Fibroblast of villous mesenchyme (primary cell): ENCODE data around the gene WBP1L. TPM values are rescaled to one million over a fixed set of nuclear protein-coding genes. Genes with fewer than 3 reads are reported as not detected.
"Not testable (repeated sequence)": the region's sequence is repeated elsewhere in the genome, so short reads cannot be mapped to it uniquely, and the experiment has no call there.

Experiments used
- DNase-seq: peaks from one replicate; pipeline ENCODE4 v3.0.0-alpha.2; 2010; ENCODE audit warnings: low read depth
- H3K4me3 ChIP-seq: 2 replicates; pipeline ENCODE4 v1.5.1; 2011; ENCODE audit warnings: low read depth, mild to moderate bottlenecking, low read length
- CTCF ChIP-seq: IDR thresholded peaks from 2 replicates; pipeline ENCODE4 v1.5.1; 2012; ENCODE audit warnings: low read depth, mild to moderate bottlenecking, low read length; ENCODE audit not compliant: insufficient read depth
- total RNA-seq: library from RNA; depleted of rRNA; stranded (reverse); fragments of >200 nt; gene quantifications from 2 replicates; pipeline ENCODE4 v1.2.3, GENCODE V29; 2012

WBP1L gene
- 34.8 and 40.6 TPM in 2 replicates for total RNA-seq

DNA sequence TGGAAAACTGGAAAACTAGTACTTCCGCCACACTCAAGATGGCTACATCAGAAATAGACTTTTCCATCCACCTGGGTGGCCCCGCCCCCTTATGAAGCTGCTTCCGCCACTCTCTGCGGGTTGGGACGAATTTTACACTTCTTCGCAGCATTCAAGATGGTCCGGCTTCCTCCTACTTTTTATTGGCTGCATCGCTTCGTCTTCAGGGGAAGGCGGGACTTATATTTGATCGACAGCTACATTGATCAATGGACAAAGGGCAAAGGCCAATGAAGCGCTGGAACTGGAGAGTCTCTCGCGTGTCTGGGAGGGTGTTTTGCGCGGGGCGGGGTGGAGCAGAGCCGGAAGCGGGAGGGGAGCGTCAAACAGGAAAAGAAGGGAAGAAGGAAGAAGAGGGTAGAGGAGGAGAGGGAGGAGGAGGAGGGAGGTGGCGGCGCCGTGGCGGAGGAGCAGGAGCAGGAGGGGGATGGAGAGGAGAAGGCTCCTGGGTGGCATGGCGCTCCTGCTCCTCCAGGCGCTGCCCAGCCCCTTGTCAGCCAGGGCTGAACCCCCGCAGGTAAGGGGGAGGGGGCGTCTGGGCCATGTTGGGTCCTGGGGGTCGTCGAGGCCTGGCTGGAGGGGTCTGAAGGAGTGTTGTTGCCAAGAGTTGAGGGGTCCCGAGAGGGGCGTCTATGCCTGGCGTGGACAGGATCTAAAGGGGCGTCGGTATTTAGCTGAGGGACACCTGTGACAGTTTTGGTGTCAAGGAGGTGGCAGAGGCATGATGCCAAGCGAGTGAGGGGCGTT lies at the start of gene WBP1L:
TSS of gene WBP1L (plus strand) at position 361 of the 786 bp plus-strand sequence. CDS start at position 467, 106 bp downstream.
- peak; percentile 100 for DNase-seq
- no peak for TF ChIP-seq CTCF
- H3K4me3 ChIP-seq, result peak within 1 kb of the TSS; percentile 99

DNA sequence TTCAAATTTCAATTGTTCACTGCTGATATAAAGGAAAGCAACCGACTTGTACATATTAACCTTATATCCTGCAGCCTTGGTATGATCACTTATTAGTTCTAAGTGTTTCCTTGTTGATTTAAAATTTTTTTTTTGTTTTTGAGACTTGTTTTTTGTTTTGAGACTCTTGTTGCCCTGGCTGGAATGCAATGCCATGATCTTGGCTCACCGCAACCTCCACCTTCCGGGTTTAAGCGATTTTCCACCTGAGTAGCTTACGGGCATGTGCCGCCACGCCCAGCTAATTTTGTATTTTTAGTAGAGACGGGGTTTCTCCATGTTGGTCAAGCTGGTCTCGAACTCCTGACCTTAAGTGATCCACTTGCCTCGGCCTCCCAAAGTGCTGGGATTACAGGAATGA lies 48.3 kb upstream of the WBP1L start:
- not testable (repeated sequence) for DNase-seq, H3K4me3 ChIP-seq

- no peak for TF ChIP-seq CTCF
- no peak overlapping the region for H3K4me3 ChIP-seq
- no peak for DNase-seq
Observed at GRCh38 chr10:102696736-102697135, 47.0 kb upstream of the WBP1L start.

- TF ChIP-seq CTCF, result no peak
- no peak overlapping the region for H3K4me3 ChIP-seq
- no peak for DNase-seq
Observed at GRCh38 chr10:102698894-102699293, 44.9 kb upstream of the WBP1L start.

- no peak for DNase-seq
- TF ChIP-seq CTCF, result no peak
- H3K4me3 ChIP-seq, result no peak overlapping the region
Observed at GRCh38 chr10:102701272-102701671, 42.5 kb upstream of the WBP1L start.

DNA sequence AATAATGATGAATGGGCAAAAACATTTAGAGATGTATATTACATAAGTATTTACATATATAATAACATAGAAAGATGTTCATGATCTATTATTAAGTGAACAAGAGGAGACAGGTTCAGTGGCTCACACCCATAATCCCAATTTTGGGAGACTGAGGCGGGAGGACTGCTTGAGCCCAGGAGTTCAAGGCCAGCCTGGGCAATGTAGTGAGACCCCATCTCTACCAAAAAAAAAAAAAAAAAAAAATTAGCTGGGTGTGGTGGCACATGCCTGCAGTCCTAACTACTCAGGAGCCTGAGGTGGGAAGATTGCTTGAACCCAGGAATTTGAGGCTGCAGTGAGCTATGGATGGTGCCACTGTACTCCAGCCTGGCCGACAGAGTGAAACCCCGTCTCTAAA lies 42.0 kb upstream of the WBP1L start:
- no peak overlapping the region for H3K4me3 ChIP-seq

DNA sequence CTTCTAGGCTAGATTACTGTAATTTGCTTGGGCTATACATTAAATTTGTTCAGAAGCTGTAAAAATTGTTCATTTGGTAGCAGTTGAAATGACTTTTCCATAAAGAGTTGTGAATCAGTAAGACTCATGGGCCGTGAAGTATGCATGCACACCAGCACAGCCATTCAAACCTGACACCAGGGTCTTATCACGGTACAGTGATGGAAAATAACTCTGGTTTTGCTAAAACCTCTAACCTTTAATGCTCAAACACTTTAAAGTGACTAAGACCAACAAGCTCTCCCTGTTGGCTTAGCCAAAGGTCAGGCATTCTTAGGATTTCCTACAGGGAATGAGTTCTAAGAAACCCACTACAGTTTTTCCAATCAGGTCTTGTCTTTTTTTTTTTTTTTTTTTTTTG lies 41.0 kb upstream of the WBP1L start:
- H3K4me3 ChIP-seq, result no peak overlapping the region
- no peak for TF ChIP-seq CTCF
- no peak for DNase-seq

More for the DNA sequence above, 42.0 kb upstream of the WBP1L start:
- TF ChIP-seq CTCF, result no peak
- no peak for DNase-seq
